Measurements from ENCODE around the gene RAMP3. TPM values are rescaled to one million over a fixed set of nuclear protein-coding genes. Genes with fewer than 3 reads are reported as not detected.

The RAMP3 gene
- total and polyA plus RNA-seq, 2 donors (not counting 1 experiment from before 2014, with no cell fraction given) = 0.17 TPM; not detected in 1

GRCh38 chr7:45122975-45123860 is 34.4 kb upstream of the RAMP3 start:
- Histone ChIP-seq H3K27ac (ENCODE audit: insufficient read depth, low read length) (no peak overlapping the region), H3K27me3 (ENCODE audit: control insufficient read depth, insufficient read depth, low read length) (no peaks in the 10 kb centered on the region), H3K4me2 (ENCODE audit: extremely low read depth, insufficient read depth, low read length) (no peak overlapping the region), H3K9me3 (ENCODE audit: control insufficient read depth, insufficient read depth, low read depth, low read length) (no peaks in the 10 kb centered on the region), H2AFZ (ENCODE audit: low read length) (no peak overlapping the region), H4K20me1 (ENCODE audit: control insufficient read depth, extremely low read depth, insufficient read depth, low read length) (no peaks in the 10 kb centered on the region), H3K36me3 (ENCODE audit: control insufficient read depth, insufficient read depth, low read length) (no peaks in the 10 kb centered on the region), H3K4me3 (replicated peaks in 1 of 4; ENCODE audit: control extremely low read depth in 1 of 4, insufficient read depth in 1 of 4, low read depth in 3 of 4, low read length in 4 of 4) (no peak overlapping the region), H3K9ac (ENCODE audit: insufficient read depth, low read length) (no peak overlapping the region), H3K4me1 (ENCODE audit: control insufficient read depth, extremely low read depth, insufficient read depth, low read length) (no peaks in the 10 kb centered on the region), H3K79me2 (ENCODE audit: control insufficient read depth, insufficient read depth, low read length) (no peaks in the 10 kb centered on the region)
- DNase-seq (ENCODE audit: low read depth in 2 of 2) = no peak
- no peak for TF ChIP-seq CTCF (conservative IDR thresholded peaks at IDR 0.05 in 1 of 2, IDR thresholded peaks at IDR 0.05 in 1 of 2; ENCODE audit: low read depth in 1 of 2, low read length in 2 of 2)
- no peak for TF ChIP-seq EZH2 (IDR thresholded peaks at IDR 0.05; ENCODE audit: low read length, missing control alignments)

DNA sequence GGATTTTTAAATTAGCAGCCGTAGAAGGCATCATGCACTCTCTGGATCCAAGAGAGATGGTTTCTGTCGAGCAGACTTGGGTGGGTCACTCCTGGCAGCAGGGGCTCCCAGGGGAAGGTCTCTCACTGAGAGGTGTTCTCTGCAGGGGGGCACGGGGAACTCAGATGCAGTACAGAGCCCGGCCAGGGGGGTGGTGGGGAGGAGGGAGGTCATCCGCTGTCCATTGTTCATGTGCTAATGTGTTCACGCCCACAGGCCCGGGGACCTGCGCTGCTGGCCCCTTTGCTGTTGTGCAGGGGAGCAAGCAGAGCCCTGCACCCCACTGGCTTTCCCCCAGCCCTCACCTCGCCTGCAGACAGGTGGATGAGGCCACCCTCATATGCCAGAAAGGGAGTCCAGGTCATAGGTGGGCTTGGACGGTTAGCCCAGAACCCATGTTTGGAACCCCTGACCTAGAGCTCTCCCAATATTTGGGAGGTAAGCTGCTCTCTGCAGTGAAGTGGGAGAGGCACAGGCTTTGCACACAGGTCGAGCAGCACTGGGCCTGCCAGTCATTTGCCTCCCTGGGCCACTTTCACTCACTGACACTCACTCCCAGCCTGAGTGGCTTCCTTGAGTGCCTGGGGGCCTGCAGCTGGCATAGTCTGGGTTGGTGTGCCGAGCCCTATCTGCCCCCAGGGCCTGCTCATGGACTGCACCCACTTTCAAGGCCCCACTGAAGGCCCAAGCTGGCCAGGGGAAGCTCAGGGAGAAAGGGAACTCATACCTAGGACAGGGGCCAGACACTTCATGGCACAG is 33.5 kb upstream of the RAMP3 start:
- Histone ChIP-seq H3K79me2 (ENCODE audit: control insufficient read depth, insufficient read depth, low read length) (no peaks in the 10 kb centered on the region), H3K36me3 (ENCODE audit: control insufficient read depth, insufficient read depth, low read length) (no peaks in the 10 kb centered on the region), H3K4me2 (ENCODE audit: extremely low read depth, insufficient read depth, low read length) (no peak overlapping the region), H3K27ac (ENCODE audit: insufficient read depth, low read length) (no peak overlapping the region), H3K4me3 (replicated peaks in 1 of 4; ENCODE audit: control extremely low read depth in 1 of 4, insufficient read depth in 1 of 4, low read depth in 3 of 4, low read length in 4 of 4) (no peak overlapping the region), H3K27me3 (ENCODE audit: control insufficient read depth, insufficient read depth, low read length) (no peaks in the 10 kb centered on the region), H3K9ac (ENCODE audit: insufficient read depth, low read length) (no peak overlapping the region), H3K9me3 (ENCODE audit: control insufficient read depth, insufficient read depth, low read depth, low read length) (no peaks in the 10 kb centered on the region), H4K20me1 (ENCODE audit: control insufficient read depth, extremely low read depth, insufficient read depth, low read length) (no peaks in the 10 kb centered on the region), H2AFZ (ENCODE audit: low read length) (no peak overlapping the region), H3K4me1 (ENCODE audit: control insufficient read depth, extremely low read depth, insufficient read depth, low read length) (no peaks in the 10 kb centered on the region)
- no peak for DNase-seq (ENCODE audit: low read depth in 2 of 2)
- TF ChIP-seq EZH2 (IDR thresholded peaks at IDR 0.05; ENCODE audit: low read length, missing control alignments) (no peak), CTCF (conservative IDR thresholded peaks at IDR 0.05 in 1 of 2, IDR thresholded peaks at IDR 0.05 in 1 of 2; ENCODE audit: low read depth in 1 of 2, low read length in 2 of 2) (no peak)

- no peak overlapping the region for H2AFZ ChIP-seq (ENCODE audit: low read length)
- H3K4me3 ChIP-seq (replicated peaks in 1 of 4; ENCODE audit: control extremely low read depth in 1 of 4, insufficient read depth in 1 of 4, low read depth in 3 of 4, low read length in 4 of 4) = no peak overlapping the region
- H3K9me3 ChIP-seq (ENCODE audit: control insufficient read depth, insufficient read depth, low read depth, low read length) = no peaks in the 10 kb centered on the region
- no peak overlapping the region for H3K27ac ChIP-seq (ENCODE audit: insufficient read depth, low read length)
- H4K20me1 ChIP-seq (ENCODE audit: control insufficient read depth, extremely low read depth, insufficient read depth, low read length) = no peaks in the 10 kb centered on the region
- DNase-seq (ENCODE audit: low read depth in 2 of 2) = no peak
- H3K9ac ChIP-seq (ENCODE audit: insufficient read depth, low read length) = no peak overlapping the region
- no peaks in the 10 kb centered on the region for H3K79me2 ChIP-seq (ENCODE audit: control insufficient read depth, insufficient read depth, low read length)
- no peaks in the 10 kb centered on the region for H3K36me3 ChIP-seq (ENCODE audit: control insufficient read depth, insufficient read depth, low read length)
- TF ChIP-seq CTCF (conservative IDR thresholded peaks at IDR 0.05 in 1 of 2, IDR thresholded peaks at IDR 0.05 in 1 of 2; ENCODE audit: low read depth in 1 of 2, low read length in 2 of 2) (no peak), EZH2 (IDR thresholded peaks at IDR 0.05; ENCODE audit: low read length, missing control alignments) (no peak)
- no peak overlapping the region for H3K4me2 ChIP-seq (ENCODE audit: extremely low read depth, insufficient read depth, low read length)
- no peaks in the 10 kb centered on the region for H3K27me3 ChIP-seq (ENCODE audit: control insufficient read depth, insufficient read depth, low read length)
- no peaks in the 10 kb centered on the region for H3K4me1 ChIP-seq (ENCODE audit: control insufficient read depth, extremely low read depth, insufficient read depth, low read length)
These were observed 32.2 kb upstream of the RAMP3 start for GRCh38 chr7:45125193-45125904.

Data from fibroblast of lung (primary cell).